CD4-positive, alpha-beta T cell treated with Interleukin-15 for 1 hour (primary cell): ENCODE data around the gene A4GNT.
"Not testable (repeated sequence)": the region's sequence is repeated elsewhere in the genome, so short reads cannot be mapped to it uniquely, and the experiment has no call there.

Source experiments
- DNase-seq: peaks from one replicate; pipeline ENCODE4 v3.0.0-alpha.2; 2020

A4GNT gene

DNA sequence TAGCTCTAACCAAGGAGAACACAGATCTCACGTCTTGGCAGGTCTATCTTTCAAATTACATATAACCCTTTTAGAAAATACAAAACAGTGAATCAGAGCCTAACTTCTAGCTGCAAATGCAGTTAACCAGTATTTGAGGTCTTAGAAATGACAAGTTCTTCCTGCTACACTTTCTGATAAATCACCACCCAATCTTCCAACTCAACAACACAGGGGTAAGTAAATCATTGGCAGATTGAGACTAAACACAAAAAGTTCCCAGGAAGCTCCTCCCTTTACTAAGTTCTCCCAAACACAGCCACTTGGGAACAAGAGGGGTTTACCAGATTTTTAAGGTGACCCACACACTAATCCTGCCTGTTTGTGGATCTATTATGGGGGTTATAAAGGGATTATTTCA is at the start of gene A4GNT:
TSS of gene A4GNT (minus strand) at position 152 of the 400 bp plus-strand sequence. CDS start 1,134 bp downstream, outside the sequence.
- DNase-seq: no peak

DNA sequence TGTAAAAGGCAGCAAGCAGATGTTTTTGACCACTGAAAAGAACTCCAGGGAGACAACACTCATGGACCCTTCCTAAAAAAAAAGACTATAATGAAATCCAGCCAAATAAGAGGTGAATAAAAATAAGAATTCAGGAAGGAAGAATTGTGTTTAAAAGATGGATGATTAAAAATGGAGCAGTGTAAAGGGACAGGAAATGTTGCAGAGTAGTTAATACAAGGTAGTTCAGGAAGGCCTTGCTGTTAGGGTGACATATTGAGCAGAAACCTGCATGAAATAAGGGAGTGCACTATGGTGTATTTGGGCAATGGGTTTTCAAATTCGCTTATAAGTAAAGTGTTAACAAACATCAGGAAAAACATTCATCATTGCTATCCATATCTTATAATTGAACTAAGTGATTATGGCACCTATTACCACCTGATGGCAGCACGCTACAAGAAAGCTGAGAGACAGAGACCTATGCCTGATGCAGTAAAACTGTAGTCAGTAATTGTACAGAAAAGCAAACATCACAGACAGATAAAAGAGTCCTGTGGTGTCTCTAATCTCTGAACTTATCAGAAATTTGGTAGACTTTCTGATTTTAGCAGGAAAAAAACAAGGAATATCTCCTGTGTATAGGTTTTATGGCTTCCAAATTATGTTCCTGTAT is 48.3 kb upstream of the A4GNT start:
- DNase-seq: no peak

DNA sequence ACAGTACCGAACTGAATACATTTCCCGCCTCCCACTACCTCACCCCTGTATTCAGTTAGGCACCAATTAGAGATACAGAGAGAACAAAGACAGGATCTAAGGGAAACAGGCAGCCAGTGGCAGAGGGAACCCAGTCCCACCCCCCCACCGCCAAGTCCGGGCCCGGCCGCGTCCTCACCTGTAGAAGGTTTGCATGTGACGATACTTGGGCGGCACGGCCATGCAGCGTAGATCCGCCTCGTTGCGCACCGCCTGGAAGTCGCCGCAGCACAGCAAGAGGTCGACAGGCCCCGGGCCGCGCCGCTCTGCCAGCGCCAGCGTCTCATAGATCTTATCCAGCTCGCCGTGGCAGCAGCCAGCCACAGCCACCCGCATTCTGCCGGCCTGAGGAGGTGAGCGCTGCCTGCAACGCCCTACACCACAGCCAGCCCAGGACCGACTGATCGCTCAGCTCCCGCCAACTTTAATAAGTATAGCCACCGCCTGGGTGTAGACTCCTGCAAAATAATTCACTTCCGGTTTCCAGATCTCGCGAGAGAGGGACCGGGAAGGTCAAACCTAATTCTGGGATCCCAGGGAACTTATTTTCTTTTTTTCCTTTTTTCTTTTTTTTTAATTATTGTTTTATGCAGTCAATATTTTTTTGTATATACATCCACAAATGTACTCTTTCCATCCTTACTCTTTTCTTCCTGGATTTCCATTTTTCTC is 42.4 kb upstream of the A4GNT start, which contains the start of gene DBR1:
TSS of gene DBR1 (minus strand) at position 501 of the 711 bp plus-strand sequence. CDS start at position 375, 126 bp downstream.
- peak; percentile 80 for DNase-seq

DNA sequence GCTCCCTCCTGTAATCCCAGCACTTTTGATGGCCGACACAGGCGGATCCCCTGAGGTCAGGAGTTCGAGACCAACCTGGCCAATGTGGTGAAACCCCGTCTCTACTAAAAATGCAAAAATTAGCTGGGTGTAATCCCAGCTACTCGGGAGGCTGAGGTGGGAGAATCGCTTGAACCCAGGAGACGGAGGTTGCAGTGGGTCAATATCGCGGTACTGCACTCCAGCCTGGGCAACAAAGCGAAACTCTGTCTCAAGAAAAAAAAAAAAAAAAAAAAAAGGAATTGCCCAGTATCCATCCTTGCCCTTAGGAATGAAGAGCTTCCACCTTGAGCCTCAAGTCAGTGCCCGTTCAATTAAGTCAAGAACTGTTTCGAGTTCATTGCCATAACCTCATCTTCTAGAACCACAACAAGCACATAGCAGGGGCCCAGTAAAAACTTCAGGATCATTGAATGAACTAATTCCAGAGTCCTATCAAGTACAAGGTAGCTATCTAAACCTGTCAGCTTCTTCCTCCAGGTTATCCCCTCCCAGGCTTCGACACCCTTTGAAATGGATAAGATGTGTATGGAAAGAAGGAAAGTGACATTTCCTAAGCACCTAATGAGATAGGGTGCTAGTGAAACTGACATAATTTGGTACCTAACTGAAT is 41.7 kb upstream of the A4GNT start:
- no peak for DNase-seq

DNA sequence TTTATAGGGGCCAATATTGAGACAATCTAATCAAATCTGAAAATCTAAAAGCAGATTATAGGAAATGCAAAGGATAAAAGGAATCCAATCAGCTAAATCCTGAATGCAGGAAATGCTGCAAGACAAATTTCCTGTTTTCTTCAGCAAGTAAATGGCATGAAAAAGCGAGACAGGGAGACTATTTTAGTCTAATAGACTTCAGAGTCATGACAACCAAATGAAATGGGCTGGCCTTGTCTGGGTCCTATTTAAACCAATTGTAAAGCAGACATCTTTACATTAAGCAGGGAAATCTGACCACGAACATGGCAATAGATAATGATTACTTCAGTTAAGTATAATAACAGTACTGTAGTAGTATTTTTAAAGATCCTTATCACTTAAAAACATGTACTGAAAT is 40.4 kb upstream of the A4GNT start:
- DNase-seq: no peak

DNA sequence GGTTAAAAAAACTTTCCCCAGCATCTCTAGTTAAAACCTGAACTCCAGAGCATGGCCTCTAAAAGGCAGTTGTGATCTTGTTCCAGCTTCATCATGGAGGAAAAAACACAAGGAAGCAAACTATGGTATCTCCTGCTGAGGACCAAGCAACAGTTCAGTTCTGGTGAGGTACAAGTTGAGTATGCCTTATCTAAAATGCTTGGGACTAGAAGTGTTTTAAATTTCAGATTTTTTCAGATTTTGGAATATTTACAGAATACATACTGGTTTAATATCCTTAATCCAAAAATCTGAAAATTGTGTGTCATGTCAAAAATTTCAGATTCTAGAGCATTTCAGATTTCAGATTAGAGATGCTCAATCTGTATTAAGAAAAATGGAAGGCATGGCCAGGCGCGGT is 32.9 kb upstream of the A4GNT start:
- DNase-seq: no peak

DNA sequence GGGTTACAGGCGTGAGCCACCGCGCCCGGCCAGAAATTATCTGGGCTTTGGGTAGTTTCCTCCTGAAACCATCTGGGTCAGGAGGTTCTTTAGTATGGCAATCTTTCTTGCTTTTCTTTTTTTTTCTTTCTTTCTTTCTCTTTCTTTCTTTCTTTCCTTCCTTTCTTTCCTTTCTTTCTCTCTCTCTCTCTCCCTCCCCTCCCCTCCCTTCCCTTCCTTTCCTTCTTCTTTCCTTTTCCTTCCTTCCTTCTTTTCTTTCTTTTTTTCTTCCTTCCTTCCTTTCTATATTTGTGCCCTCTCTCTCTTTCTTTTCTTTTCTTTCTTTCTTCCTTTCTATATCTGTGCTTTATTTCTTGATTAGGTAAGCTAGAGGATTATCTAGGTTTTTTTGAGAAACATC is 25.6 kb upstream of the A4GNT start:
- no peak for DNase-seq

DNA sequence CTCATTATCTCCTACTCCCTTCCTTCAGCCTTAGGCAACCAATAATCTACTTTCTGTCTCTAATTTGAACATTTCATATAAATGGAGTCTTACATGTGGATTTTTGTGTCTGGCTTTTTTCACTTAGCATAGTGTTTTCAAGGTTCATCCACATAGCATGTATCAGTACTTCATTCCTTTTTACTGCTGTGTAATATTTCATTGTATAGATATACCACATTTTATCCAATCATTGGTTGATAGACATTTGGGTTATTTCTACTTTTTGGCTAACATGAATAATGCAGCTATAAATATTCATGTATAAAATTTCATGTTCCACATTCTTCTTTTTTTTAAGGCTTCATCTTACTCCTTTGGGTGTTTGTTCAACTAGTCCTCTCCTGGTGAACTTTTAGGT is 22.3 kb upstream of the A4GNT start:
- DNase-seq: no peak

DNA sequence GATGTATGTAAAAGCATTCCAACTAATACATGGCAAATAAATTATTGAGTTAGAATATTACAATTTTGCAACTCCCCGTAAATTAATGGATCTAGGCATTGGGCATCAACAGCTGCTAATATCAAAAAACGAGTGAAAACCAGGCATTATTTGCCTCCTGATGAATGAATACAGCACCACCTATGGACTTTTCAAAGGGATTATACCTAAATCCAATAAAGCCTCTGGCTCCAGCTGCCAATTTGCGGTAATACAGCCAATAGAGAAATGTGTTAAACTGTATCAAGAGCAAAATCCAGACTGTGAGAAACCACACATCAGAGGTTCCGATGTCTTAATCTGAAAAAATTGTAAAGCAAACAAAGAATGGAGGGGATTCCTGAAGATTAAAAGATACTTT is 16.3 kb upstream of the A4GNT start:
- DNase-seq: no peak

DNA sequence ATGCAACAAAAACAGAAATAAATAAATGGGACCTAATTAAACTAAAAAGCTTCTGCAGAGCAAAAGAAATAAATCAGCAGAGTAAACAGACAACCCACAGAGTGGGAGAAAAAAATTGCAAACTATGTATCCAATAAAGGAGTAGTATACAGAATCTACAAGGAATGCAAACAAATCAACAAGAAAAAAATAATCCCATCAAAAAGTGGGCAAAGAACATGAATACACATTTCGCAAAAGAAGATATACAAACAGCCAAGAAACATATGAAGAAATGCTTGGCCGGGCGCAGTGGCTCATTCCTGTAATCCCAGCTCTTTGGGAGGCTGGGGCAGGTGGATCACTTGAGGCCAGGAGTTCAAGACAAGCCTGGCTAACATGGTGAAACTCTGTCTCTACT is 10.0 kb upstream of the A4GNT start:
- DNase-seq: not testable (repeated sequence)

DNA sequence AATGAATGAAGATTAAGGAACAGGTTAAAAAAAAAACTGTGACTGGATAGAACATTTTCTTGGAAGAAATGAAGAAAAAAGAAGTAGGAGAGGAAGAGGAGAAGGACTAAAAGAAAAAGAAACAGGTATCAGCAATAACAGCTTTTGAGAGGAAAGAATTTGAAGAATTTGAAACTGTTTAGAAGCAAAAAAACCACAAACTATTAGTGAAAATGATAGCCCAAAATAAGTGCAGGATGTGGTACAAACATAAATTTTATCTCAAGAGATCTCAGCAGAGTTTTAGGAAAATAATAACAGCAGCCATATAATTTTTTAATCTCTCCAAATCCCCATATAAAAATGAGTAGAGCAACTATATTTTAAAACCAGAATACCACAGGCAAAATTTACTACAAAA is 8.8 kb upstream of the A4GNT start:
- no peak for DNase-seq

DNA sequence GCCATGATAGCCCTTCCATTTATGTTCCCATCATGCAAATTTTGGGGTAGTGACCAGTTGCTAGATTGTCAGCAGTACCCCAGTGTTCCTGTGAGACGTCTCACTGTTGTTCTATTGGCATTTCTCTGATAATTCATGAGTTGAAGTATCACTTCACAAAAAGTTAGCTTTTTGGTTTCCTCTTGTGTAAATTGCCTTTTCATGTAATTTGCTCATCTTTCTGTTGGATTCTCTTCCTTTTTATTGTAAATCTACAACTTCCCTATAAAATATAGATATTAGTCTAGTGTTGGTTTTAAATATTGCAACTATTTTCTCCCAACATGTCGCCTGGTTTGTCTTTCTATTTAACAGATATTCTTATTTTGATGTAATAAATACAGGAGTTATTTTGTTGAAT is 7.5 kb upstream of the A4GNT start:
- no peak for DNase-seq

DNA sequence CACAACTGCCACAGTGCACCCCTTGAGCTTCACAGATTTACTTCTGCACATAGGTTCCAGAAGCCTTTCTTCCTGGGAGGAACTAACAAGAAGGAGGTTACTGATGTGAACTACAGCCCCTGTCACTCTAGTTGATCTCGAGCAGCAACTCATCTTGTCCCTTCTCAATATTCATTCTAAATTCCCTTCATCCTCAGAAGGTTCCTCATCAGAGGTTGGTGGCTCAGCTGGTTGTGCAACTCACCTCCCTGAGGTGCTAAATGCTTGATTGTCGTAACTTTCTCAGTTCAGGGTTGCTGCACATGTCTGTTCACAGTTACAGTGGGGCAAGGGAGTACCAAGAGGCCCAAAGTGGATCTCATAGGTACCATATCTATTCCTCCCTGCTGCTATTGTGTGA is 5.7 kb upstream of the A4GNT start:
- DNase-seq: no peak

DNA sequence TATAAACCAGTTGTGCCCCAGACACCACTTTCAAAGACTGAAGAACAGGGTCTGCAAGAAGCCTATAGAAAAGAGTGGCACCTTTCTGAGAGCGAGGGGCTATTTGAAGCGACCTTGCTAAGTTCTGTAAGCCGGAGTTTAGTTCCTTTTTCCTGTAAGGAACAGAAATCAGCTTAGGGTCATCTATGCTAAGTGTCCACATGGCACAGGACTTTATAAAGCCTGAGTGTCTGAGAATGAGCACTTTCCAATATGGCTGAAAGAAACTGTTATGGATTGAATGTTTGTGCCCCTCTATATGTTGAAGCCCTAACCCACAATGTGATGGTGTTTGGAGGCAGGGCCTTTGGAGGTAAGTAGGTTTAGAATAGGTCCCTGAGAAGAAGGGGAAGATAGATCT is 4.0 kb upstream of the A4GNT start:
- no peak for DNase-seq

DNA sequence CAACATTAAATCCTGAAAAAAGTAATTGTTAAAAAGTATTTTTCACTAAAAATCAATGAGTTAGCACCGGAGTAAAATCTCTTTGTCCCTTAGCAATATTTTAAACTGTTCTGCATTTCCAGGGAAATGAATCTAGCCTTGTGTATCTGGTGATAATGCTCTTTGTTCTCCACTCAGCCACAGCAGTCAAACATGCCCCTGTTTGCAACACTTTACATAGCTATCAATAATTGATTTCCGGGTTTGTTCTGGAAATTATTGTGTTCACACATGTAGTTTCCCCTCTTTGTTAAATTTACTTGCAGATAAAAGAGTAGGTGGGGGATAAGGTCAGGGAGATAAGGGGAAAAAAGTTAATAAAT is 3.6 kb upstream of the A4GNT start:
- DNase-seq: no peak

DNA sequence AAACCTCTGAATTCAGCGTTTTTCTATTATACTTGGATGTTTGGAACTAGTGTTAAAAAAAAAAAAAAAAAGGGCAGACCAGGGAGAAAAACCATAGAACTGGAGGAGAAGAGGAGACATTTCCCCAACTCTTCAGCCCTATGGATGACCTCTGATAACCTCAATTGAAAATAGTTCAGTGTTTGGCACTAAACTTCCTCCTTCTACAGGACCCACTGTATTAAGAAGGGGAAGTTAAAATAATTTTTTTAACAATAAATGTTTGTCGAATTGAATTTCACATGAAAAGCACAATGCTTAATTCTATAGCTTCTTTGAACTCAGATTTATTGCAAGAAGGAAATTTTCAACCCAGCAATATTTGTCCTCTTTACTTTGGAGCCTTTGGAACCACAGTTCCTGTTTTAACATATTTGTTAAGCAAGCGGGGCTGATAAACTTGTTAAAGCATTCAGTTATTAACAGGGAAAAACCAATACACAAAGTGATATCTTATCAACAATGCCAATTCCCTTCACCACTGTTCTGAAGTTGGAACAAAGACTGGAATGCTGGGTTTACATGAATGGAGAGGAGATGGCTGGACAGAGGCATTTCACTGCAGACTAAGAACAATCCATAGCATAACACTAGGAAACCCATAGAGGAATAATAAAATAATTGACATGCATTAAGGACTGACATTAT is 3.1 kb upstream of the A4GNT start:
- DNase-seq: no peak

DNA sequence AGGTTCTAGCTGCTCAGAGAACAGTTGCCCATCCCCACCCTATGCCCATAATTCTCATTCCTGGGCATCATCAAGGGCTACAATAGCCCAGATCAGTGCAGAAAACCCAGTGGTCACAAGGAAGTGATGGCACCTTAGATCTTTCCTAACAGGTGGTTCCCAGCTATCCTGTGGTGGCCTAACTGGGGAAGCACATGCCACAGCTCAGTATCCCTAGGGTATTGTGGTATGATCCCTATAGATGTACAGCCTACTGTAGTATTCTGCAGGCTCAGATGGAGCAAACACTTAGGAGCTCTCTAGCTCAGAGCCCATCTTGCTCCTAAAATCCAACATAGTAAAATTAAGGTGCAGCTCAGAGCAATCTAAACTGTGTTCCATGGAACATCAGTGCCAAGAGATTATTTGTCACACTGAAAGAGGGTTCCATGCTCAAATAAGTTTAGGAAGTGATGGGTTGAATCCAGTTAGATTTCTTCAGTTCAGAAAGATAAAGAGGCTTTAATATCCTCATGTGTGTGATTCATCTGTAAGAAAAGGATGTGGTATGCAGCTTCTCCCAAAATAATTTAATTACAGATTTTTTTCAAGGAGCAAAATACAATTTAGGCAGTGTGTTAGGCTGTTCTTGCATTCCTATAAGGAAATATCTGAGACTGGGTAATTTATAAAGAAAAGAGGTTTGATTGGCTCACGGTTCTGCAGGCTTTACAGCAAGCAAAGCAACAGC is 4.4 kb downstream of the A4GNT start:
- DNase-seq: no peak

DNA sequence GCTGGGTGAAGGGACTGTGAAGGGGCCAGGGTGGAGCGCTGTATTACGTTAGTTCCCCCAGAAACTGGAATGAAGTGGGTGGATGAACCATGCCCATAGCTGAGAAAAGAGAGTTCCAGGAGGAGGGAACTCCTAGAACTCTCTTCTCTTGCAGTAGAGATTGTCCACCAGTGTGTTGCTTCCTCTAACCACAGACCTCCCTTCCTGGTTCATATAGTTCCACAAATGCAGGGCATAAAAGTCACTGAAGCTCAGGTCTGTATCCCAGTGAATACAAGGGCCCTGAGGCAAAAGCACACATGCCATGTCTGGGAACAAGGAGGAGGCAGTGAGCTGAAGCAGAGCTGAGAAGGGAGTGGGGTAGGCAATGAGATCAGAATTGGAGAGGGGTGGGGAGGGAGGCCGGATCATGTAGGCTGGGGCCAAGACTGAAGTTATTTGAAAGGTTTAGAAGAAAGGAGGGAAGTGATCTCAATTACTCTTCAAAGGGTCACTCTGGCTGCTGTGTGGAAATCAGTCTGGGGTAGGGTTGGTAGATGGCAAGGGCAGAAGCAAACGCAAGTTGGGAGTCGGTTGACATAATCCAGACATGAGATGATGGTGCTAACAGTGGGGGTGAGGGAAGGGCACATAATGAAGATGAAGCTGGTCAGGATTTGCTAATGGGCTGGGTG is 6.5 kb downstream of the A4GNT start:
- DNase-seq: no peak

DNA sequence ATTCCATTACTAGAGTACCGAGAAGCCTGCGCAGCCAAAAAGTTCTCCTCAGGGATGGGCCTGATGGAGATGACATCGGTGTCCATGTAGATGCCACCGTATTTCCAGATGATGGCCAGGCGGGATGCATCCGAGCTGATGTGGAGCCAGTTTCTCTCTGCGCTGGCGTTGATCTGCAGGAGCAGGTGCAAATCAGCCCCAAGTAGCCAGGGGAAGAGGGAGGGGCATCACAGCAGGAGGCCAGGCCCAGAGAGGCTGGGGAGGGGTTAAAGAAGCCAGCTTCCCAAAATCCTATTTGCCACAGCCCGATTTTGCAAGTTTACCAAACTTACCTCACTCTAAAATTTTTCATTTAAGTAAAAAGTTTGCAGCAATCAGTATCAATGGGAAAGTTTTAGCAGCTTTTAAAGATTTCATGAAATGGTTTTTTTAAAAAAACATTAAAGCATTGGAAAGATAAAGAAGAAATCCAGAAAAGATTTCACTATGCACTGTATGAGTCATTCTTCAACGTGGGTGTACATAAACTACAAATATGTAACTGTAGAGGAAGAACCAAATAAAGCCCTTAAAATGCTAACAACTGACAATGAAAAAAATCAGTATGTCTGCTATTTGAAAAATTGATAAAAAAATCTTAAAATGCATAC is 7.4 kb downstream of the A4GNT start:
- no peak for DNase-seq

DNA sequence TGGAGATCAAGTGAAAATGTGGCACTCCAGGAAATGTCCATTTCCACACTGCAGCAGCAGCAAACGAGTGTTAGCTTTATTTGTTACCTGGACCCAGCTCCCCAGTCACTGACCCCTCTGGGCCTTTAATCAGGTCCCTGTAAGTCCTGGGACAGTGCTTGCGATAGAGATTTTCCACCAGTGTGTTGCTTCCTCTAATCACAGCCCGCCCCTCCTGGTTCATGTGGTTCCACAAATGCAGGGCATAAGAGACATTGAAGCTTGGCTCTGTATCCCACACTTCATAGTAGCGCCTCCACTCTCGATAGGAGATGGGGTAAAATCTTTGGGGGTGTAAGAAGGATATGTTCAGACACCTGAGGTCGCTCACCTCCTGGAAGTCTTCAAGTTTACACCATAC is 8.0 kb downstream of the A4GNT start:
- no peak for DNase-seq

DNA sequence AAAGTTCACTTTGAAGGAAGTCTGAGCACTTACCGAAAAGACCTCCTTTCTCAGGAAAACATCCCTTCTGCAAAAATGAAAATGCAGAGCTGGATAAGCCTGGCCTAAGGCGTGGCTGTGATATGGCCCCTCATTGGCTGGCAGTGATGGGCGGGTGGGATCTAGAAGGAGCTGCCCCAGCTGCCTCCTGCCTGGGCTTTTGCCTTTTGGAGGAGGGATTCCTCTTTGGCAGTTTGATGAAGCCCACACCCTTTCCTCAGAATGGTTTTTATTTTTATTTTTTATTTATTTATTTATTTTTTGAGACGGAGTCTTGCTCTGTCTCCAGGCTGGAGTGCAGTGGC is 12.8 kb downstream of the A4GNT start:
- no peak for DNase-seq
